GM21737 (cell line): ENCODE results near the gene LRRC49.
"Not testable (repeated sequence)": the region's sequence is repeated elsewhere in the genome, so short reads cannot be mapped to it uniquely, and the experiment has no call there.

Source experiments
- ATAC-seq: cut with Tn5 transposase; IDR thresholded peaks from one replicate; pipeline ENCODE4 v1.9.1; 2021; ENCODE audit warnings: mild to moderate bottlenecking, moderate library complexity; ENCODE audit not compliant: unreplicated experiment

The LRRC49 gene, protein sequence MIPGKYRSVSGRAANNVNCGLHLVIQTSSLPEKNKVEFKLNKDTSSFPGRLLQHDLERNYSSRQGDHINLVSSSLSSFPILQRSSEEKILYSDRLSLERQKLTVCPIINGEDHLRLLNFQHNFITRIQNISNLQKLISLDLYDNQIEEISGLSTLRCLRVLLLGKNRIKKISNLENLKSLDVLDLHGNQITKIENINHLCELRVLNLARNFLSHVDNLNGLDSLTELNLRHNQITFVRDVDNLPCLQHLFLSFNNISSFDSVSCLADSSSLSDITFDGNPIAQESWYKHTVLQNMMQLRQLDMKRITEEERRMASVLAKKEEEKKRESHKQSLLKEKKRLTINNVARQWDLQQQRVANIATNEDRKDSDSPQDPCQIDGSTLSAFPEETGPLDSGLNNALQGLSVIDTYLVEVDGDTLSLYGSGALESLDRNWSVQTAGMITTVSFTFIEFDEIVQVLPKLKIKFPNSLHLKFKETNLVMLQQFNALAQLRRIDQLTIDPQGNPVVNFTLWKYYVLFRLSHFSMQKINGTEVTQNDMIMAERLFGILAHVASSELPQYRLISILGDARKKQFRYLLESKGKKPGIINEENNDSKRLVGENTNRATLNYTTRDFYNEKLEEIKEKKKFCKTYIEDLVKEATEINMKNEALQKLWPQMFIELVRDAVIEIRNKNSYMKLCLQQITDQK

DNA sequence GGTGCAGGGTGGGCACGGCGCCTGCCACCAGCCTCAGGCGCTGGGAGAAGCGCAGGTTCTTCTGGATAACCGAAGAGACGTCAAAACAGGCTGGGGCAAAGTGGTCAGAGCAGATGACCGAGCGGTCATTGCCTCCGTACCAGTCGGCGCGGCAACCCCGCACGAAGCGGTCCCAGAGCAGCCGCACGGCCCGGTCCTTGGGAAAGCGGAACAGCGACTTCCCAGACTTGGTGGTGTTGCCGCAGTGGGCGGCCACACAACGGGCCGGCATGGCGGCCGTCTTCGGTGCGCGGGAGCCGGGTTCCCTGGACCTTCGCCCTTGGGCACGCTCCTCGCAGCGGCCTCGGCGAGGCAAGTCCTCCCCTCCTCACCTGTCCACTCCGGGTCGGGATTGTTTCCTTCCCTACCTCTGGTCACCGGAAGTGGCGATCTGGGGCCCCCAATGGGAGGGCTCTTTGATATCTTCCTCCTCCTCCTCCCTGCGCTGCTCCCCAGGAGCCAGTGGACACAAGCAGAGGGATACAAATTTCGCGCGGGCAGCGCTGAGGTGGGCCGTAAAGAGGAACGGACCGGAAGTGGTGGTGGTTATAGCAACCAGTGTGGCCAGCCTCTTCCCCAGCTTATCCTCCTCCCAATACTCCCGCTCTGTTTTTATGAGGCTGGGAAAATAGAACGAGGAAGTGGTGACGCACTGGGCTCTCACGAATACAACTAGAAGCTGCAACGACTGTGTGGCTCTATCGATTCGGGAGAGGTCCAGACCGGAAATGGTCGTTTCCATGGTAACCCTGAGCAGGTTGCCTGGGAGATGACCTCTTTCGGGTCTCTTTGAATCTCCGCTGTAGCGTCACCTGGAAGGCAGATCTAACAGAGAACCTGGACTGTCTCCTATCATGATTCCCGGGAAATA, at the start of gene LRRC49, which contains the start of gene THAP10:
TSS of gene LRRC49 (plus strand) at position 825 of the 910 bp plus-strand sequence. CDS start at position 894, 69 bp downstream.
TSS of gene THAP10 (minus strand) at position 432 of the 910 bp plus-strand sequence. CDS start at position 271, 161 bp downstream.
- peak; percentile 64 for ATAC-seq

DNA sequence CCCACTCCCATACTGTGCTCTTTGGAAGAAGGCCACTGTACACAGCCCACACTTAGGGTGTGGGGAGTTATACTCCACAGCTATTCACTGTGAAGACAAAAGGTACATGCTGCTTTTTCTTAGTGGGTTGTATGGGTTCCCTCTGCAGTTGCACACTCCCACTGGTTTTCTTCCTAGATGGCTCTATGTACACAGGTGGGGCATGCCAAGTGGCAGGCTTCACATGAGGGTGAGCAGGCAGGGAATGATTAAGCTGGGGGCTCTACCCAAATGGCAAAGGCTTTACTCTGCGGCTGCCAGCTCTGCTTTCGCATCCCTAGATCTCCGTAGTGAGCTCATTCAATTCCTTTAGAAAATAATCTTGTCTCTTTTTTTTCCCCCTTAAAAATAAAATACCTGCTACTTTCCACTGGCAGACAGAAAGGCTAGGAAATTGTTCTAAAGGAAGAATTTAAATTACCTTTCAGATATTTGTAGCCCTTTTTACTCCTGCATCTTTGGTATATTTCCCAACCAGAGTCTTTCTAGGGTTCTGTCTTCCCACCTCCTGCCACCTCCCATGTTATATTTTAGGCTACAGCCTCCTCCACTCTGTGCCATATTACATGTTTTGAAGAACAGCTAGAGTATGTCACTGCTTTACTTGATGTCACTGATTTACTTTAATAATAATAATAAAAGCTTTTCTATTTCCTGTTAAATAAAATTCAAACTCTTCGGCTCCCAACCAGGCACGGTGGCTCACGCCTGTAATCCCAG, 46.8 kb upstream of the LRRC49 start:
- no peak for ATAC-seq

DNA sequence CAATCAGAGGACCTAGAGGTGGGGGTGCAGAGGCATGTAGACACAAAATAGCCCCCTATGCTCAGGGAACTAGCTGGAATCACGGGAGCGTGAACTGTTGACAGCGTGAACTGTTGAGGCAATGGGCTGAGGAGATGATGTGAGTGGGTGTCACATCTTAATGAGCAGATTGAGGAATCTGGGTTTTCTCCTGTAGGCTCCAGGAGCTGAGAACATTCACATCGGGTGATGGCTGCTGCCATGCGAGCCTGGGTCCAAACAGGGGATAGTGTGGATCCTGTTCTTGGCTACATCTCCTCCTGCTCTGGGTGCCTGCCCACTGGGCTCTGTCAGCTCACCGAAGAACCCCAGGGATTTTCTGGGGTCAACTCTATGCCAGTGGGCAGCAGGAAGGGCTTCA, 40.7 kb upstream of the LRRC49 start:
- no peak for ATAC-seq

DNA sequence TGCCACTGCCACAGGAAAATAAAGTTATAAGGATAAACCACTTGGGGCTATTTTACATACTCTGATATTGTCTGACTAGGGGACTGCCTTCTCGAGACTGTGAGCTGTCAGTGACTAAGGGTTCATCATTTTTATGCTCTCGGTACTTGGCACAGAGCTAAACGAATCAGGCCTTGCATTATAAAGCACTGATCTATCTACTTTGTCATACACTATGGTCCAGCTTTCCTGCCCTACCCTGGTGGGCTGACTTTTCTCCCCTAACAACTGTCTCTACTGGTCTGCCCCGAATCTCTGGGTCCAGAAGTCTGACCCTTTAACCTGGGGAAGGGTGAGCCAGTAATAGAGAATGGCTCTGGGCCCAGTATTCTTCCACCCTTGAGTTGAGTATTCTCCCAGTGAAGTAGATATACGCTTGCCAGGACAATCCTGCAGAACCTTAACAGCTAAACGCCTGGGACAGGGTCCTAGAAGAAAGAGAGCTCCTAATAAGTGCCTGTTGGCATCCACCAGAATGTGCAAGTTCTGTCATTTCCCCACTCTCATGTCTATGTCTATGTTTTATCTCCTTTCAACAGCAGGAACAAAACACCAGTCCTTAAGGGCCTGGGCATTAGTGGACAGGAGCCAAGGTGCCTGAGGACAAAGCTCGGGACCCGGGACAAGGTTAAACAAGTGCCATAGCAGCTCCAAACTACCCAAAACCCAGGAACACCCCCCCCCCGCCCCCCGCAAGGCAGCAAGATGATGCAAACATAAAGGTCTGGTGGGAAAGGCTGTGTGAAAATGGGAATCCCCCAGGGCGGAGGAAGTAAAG, 39.9 kb upstream of the LRRC49 start:
- ATAC-seq, result no peak

DNA sequence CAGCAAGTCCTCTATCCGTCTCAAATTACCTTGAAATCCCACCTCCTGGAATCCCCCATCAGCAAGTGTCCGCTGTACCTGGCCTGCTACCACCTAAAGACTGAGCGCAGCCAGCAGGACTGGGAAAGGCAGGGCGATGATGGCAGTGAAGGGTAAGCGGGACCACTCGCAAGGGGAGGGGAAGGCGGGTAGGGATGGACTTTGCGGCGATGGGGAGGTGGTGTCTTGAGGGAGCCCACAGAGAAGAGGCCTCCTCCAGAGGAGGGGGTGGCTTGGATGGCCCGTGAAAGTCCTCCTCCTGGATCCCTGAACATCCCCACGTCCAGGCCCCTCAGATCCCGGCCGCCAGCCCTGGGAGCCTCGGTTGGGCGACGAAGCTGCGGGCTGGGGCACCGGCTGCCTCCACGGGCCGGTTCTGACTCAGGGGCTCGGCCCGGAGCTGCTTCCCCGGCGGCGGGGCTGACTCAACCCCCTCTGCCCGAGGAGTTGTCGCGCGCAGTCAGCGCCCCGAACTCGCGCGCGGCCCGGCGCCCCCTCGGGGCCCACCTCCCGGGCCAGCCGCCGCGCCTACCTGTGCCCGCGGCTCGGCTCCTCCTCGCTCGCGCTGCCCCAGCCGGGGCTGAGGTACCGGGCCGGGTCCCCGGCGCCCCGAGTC, 39.2 kb upstream of the LRRC49 start:
- ATAC-seq, result no peak

DNA sequence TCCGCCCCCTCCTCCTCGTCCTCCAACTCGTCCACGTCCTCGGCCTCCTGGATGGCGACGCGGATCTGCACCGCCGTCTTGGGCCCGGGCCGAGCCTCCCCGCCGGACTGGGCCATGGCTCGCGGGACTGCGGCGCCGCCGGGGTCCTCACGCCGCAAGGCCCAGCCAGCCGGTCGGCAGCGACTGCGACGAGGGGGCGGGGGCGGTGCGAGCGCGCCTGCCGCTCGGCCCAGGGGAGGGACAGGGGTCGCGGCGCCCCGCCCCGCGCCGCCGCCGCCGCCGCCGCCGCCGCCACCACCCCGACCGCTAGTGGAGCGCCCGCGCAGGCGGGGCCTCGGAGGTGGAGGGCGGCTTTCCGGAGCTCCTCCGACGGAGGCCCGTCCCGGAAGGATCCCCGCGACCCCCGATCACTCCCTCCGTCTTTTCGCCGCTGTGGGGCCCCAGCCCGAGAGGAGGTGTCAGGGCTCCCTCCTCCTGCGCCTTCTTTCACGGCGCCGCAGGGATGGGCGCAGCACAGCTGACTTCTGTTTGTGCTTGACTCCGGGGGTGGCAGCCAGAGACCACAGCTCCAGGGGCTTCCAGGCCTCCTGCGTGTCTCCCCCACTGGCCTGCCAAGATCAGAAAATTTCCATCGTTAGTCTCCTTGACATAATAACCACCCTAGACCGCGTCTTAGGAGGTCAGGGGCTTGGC, 38.5 kb upstream of the LRRC49 start, which contains the start of gene LARP6:
TSS of gene LARP6 (minus strand) at position 185 of the 693 bp plus-strand sequence. CDS start at position 116, 69 bp downstream.
- ATAC-seq, result no peak

DNA sequence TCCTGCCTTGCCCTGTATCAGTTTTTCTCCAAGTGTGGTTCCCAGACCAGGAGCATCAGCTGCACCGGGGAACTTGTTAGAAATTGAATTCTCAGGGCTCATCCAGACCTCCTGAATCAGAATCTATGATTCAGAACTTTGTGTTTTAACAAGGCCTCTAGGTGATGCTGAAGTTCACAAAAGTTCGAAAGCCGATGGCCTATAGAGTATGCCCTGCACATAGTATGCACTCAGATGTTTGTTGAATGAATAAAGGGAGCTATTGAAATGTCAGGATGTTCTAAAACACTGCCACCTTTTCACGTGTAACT, 38.0 kb upstream of the LRRC49 start:
- ATAC-seq, result no peak

DNA sequence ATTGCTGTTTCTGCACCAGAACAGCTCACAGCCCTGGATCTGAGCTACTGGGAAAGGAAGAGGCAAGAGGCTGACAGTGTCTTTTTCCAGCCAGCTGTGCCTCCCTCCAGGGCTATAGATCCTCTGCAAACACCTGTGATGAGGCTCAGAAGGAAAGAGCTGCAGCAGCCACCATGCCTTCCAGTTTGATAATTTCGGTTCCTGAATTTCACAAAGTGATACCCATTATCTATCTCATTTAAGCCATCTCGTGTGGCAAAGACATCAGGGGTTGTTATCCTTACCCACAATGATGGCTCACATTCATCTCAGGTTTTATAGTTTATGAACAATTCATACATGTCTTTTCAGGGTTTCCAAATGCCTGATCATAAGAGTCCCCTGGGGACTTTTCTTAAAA, 36.9 kb upstream of the LRRC49 start:
- ATAC-seq, result no peak

DNA sequence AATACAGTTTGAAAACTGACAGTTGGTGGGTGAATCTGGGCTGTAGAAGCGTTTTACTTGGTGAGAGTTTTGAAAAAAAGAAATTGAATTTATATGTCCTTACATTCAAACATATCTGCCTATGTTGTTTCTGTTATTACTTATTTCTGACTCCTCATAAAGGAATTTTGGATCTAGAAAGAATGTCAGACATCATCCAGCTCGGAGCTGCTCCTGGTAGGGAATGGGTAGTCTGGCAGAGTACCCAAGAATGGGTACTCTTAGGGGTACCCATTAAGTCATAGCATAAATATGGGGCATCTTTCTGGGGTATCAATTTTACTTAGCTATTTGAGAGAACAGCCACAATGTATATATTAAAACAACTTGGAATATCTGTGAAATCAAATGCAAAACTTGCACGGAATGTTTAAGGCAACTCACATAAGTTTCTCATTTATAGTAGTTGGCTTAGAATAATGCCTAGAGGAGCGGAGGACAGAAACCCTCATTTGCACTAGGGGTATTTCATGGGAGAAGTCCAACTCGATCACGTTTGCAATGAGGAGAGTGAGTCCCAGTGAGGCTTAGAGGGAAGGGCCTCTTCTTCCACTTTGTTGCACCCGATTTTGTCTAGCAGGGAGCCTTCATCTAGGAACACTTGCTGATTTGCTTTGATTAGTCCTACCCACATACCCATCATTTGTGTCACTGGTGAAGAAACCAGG, 36.3 kb upstream of the LRRC49 start:
- no peak for ATAC-seq

DNA sequence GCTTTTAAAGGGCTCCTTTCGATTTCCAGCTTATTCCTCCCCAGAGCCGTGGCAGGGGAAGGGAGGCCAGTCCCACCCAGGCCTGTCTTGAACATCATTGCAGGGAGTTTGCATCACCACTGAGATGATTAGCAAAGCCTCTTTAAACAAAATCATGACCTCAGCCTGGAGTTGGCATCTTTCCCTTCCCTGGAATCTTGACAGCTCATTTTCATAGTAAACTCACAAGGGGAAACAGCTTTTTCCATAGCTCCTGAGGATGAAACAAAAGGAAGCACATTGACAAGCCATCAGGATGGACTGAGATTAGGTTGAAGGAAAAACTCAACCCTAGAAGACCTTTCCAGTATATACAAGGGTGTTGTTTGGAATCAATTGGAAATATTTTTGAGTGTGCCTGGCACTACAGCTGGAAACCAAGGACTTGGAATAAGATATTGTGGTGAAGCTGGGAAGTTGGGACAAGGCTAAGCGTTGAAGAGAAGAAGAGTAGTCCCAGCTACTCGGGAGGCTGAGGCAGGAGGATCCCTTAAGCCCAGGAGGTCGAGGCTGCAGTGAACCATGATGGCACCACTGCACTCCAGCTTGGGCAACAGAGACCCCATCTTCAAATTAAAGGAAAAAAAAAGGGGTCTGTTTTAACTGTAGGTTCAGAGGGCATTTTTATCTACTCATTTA, 35.6 kb upstream of the LRRC49 start:
- no peak for ATAC-seq

DNA sequence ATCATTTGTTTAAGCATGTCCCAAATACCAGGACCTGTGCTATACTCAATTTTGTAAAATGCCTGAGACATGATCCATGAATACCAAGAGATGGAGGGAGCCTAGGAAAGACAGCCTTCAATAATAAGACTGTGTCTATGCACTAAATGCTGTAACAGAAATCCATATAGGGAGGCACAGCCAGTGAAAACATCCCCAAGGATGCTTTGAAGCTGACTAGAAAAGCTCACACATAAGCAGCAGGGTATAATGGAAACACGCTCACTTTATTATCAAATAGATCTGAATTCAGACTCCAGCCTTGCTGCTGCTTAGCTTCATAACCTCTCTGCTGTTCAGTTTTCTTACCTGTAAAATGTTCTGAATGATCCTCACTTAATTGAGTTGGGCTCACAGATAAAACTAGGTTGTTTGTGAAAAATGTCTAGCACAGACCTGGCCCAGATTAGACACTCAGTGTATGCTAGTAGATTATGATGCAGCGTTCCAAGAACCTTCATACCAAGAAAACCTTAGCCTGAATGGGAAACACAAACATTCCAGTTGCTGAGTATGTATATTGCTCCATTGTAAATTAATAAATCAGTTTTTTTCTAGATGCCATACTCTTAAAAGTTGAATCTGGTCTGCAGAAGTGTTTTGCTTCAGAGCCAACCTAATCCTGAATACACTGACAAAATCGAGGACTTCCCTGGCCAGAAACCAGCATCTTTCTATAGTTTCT, 34.9 kb upstream of the LRRC49 start:
- ATAC-seq, result no peak

DNA sequence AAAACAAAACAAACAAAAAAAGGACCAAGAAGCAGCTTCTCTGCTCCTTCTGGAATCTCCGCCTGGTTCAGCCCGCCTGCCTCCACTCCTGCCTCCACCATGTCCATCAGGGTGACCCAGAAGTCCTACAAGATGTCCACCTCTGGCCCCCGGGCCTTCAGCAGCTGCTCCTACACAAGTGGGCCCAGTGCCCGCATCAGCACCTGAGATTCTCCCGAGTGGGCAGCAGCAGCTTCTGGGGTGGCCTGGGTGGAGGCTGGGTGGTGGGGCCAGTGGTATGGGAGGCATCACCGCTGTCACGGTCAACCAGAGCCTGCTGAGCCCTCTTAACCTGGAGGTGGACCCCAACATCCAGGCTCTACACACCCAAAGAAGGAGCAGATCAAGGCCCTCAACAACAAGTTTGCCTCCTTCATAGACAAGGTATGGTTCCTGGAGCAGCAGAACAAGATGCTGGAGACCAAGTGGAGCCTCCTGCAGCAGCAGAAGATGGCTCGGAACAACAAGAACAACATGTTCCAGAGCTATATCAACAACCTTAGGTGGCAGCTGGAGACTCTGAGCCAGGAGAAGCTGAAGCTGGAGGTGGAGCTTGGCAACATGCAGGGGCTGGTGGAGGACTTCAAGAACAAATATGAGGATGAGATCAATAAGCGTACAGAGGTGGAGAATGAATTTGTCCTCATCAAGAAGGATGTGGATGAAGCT, 33.9 kb upstream of the LRRC49 start:
- not testable (repeated sequence) for ATAC-seq

DNA sequence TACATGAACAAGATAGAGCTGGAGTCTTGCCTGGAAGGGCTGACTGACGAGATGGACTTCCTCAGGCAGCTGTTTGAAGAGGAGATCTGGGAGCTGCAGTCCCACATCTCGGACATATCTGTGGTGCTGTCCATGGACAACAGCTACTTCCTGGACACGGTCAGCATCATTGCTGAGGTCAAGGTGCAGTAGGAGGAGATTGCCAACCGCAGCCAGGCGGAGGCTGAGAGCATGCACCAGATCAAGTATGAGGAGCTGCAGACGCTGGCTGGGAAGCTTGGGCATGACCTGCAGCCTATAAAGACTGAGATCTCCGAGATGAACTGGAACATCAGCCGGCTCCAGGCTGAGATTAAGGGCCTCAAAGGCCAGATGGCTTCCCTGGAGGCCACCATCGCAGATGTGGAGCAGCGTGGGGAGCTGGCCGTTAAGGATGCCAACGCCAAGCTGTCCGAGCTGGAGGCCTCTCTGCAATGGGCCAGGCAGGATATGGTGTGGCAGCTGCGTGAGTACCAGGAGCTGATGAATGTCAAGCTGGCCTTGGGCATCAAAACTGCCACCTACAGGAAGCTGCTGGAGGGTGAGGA, 33.2 kb upstream of the LRRC49 start:
- no peak for ATAC-seq

DNA sequence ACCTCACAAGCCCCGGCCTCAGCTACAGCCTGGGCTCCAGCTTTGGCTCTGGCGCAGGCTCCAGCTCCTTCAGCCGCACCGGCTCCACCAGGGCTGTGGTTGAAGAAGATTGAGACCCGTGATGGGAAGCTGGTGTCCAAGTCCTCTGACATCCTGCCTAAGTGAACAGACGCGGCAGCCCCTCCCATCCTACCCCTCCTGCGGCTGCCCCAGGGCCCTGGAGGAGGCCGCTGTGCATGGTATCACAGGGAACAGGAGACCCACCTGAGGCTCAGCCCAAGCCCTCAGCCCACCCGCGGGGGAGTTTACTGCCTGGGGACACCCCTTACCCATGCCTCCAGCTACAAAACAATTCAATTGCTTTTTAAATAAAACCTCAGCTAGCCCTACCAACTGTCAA, 32.6 kb upstream of the LRRC49 start:
- no peak for ATAC-seq

DNA sequence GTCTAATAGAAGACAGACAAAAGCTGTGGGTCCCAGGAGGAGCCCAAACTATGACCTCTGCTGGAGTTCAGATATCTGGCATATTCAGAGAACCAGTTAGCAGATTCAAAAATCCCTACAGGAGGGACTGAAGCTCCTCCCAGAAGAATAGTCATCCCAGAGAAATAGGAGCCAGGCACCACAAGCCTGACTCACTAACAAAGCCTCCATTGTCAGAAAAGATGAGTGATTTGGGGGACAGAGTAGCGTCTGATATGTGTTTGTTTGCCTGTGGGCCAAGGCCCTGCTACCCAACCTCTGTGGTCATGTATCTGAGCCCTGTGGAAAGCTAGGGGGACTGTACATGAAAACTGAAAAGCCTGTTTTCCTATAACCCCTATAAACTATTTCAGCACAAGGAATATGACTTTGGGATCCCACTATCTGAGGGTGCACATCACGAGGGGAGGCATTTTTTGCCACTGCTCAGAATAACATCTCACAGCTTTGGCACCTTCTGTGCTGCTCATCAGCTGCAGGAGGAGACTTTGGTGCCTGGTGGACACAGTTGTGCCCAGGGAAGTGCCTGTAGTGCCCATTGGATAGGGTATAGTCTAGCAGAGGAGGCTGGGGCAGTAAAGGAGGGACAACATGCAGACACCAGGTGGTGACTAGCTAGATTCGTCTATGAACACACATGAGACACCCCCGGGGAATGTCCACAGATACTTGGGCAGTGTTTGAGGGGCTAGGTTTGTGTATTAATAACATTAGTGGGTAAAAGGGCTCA, 29.0 kb upstream of the LRRC49 start:
- no peak for ATAC-seq
